HFFc6 (cell line): ENCODE results near the gene ARL5B. TPM values are rescaled to one million over a fixed set of nuclear protein-coding genes. Genes with fewer than 3 reads are reported as not detected.

Experiments used
- DNase-seq: peaks from one replicate; pipeline ENCODE4 v3.0.0-alpha.2; 2018
- H3K27ac Mint-ChIP-seq: 2 replicates; pipeline ENCODE4 v1.8.0; 2020; ENCODE audit warnings: mild to moderate bottlenecking, mixed read lengths
- H3K27me3 Mint-ChIP-seq: 2 replicates; pipeline ENCODE4 v1.8.0; 2021; ENCODE audit warnings: mild to moderate bottlenecking, moderate library complexity, mixed read lengths; ENCODE audit not compliant: insufficient read depth
- H3K36me3 Mint-ChIP-seq: 2 replicates; pipeline ENCODE4 v1.8.0; 2021; ENCODE audit warnings: low read depth, mixed read lengths
- H3K4me1 Mint-ChIP-seq: 2 replicates; pipeline ENCODE4 v1.8.0; 2020; ENCODE audit warnings: low read depth, mixed read lengths
- H3K4me3 Mint-ChIP-seq: 2 replicates; pipeline ENCODE4 v1.8.0; 2020; ENCODE audit warnings: mild to moderate bottlenecking, moderate library complexity, mixed read lengths
- H3K9me3 Mint-ChIP-seq: 2 replicates; pipeline ENCODE4 v1.8.0; 2020; ENCODE audit warnings: mild to moderate bottlenecking, mixed read lengths
- total RNA-seq, 6 experiments: library from RNA; stranded (reverse); fragmentation: NEBNext Ultra II Directional; extraction: Animal tissue kit (Norgen Biotek cat#: 25700); gene quantifications; 2 replicates in 1 of 6; 3 replicates in 5 of 6; pipeline ENCODE4 v1.2.3, GENCODE V29; 2021
- TF ChIP-seq, protein P1 (sequence below): fragments of 200-600 bp; sonication (generic); IDR thresholded peaks from 2 replicates; pipeline ENCODE4 v1.5.0; 2021; ENCODE audit warnings: antibody characterized with exemption, mild to moderate bottlenecking

ARL5B gene
- total RNA-seq, 6 experiments from 2014 or later = 6.9 to 9.0 (median 8.7) TPM

DNA sequence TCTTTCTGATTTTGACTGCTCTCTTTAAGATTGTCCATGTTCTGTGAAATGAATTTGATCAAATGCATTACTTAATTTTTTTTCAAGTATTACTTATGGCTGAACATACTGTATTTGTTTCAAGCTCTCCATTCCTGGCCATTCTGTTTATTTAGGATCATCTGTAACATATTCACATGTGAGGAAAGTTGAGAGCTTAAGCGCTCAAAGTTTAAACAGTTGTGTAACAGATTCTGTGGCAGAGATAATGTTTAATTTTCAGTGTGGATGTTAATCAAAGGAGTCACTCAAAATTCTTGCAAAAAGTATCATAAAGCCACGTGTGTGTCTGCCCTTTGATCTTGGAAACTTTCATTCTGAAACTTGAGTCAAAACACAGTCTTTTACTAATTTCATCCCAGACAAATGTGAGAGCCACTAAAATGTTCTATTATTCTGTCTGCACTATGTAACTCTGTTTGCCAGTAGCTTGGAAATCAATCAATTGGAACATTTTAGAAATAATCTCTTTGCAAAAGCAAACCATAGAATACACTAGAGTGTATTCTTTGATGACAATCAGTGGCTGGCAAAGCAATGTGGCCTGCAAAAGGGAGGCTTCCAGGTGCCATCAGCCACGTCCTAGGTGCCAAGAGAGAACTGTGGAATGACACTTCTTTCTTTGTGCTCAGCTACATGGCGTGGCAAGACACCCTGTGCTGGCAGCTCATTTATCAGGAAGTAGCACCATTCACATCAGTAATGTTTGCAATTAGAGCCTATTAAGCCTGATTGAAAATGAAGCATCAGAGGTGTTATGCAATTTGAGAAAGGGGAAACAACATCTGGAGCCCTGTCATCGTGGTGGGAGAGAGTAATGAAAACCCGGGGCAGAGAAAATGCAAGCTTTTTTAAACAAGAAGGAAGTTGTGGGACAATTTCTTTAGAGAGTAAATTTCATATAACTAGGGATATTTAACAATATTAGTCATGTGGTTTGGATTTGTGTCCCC is 40.9 kb downstream of the ARL5B start:
- Mint-ChIP-seq H3K9me3 (no peaks in the 10 kb centered on the region), H3K27ac (no peak overlapping the region), H3K36me3 (no peaks in the 10 kb centered on the region), H3K27me3 (peaks cover 4% of the 10 kb centered on the region), H3K4me3 (no peak overlapping the region), H3K4me1 (no peaks in the 10 kb centered on the region)
- TF ChIP-seq, protein P1, sequence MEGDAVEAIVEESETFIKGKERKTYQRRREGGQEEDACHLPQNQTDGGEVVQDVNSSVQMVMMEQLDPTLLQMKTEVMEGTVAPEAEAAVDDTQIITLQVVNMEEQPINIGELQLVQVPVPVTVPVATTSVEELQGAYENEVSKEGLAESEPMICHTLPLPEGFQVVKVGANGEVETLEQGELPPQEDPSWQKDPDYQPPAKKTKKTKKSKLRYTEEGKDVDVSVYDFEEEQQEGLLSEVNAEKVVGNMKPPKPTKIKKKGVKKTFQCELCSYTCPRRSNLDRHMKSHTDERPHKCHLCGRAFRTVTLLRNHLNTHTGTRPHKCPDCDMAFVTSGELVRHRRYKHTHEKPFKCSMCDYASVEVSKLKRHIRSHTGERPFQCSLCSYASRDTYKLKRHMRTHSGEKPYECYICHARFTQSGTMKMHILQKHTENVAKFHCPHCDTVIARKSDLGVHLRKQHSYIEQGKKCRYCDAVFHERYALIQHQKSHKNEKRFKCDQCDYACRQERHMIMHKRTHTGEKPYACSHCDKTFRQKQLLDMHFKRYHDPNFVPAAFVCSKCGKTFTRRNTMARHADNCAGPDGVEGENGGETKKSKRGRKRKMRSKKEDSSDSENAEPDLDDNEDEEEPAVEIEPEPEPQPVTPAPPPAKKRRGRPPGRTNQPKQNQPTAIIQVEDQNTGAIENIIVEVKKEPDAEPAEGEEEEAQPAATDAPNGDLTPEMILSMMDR = no peak
- DNase-seq = no peak

DNA sequence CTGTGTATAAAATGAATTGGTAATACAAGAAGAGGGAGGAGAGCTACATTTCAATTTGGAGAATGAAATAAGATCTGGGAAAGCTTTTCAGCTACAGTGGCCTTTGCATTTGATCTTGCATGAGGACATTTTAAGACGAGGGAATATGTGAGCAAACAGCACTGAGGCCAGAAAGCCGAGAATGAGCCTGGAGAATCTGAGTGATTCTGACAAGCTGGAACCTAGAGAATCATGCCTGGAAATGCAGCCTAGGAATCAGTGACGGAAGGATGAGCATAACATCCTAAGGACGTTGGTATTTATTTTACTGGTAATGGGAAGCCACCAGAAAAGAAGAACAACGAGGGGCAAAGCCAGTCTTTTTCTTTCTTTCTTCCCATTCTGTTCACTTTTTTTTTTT is 44.3 kb downstream of the ARL5B start:
- H3K27ac Mint-ChIP-seq = no peak overlapping the region
- TF ChIP-seq, protein P1 = no peak
- no peak overlapping the region for H3K4me3 Mint-ChIP-seq
- peaks cover 4% of the 10 kb centered on the region for H3K27me3 Mint-ChIP-seq
- DNase-seq = no peak
- no peaks in the 10 kb centered on the region for H3K4me1 Mint-ChIP-seq
- H3K9me3 Mint-ChIP-seq = no peaks in the 10 kb centered on the region
- H3K36me3 Mint-ChIP-seq = no peaks in the 10 kb centered on the region

DNA sequence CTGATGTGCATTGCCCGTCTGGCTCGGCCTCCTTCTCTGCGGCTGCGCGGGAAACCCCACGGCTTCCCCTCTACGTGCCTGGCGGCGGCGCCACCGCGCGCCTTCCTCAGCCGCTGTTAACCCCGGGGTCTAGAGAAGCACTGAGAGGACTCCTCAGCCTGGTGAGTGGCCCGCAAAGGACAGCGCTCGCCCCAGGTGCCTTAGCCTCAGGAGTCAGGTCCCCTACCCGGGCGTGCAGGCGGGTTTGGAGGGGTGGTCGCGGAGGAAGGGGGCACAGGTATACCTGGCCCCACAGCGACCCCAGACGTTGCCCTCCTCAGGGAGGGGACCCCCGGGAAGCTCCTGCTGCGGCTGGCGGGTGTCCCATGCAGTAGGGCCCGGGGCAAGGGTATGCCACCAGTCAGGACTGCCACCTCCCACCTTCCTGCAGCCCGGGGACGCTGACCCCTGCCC is 51.0 kb downstream of the ARL5B start:
- H3K4me1 Mint-ChIP-seq = peaks cover 13% of the 10 kb centered on the region

DNA sequence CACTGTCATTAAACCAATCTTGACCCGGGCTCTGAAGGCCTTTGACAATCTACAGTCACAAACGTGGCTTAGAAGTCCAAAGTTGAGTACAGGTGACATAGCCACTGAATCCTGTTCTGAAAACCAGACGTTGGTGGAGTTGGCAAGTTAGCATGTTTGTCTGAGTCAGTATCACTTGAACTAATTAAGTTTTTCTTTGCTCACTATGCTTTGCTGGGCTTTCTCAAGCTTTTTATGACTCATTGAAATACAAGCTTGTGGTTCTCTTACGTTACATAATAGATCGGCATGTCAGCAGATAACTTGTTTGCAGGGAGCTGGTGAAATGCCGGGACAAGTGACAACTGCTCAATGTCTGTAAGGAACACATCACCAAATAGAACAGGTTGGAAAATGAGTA is 53.8 kb downstream of the ARL5B start:
- Mint-ChIP-seq H3K27me3 (peaks cover 2% of the 10 kb centered on the region), H3K9me3 (no peaks in the 10 kb centered on the region), H3K27ac (no peak overlapping the region; the same call in 1 of the 2 replicates), H3K36me3 (no peaks in the 10 kb centered on the region), H3K4me1 (peaks cover 13% of the 10 kb centered on the region), H3K4me3 (no peak overlapping the region)
- TF ChIP-seq, protein P1 = no peak
- DNase-seq = peak; percentile 81

More for the DNA sequence above, 51.0 kb downstream of the ARL5B start:
- Mint-ChIP-seq H3K27me3 (no peaks in the 10 kb centered on the region; the same call in 1 of the 2 replicates), H3K4me3 (no peak overlapping the region), H3K9me3 (no peaks in the 10 kb centered on the region), H3K36me3 (no peaks in the 10 kb centered on the region), H3K27ac (no peak overlapping the region)
- TF ChIP-seq, protein P1 = no peak
- DNase-seq = no peak

DNA sequence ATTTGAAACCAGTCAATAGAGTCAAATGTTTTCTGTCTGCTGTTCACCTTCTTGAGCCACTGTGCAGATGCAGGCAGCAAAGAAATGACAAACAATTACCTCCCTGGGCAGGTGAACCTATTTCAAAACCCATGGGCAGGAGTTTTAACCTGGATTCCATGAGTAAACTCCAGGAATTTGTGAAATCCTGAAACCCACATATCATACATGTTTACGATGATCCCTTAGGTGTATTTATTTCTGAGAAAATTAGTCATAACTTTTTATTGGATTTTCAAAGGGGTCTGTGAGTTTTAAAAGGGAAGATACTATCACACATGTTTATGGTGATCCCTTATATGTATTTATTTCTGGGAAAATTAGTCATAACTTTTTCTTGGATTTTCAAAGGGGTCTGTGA is 59.8 kb downstream of the ARL5B start:
- Mint-ChIP-seq H3K27ac (no peak overlapping the region), H3K4me3 (no peak overlapping the region), H3K4me1 (no peaks in the 10 kb centered on the region), H3K36me3 (no peaks in the 10 kb centered on the region), H3K9me3 (no peaks in the 10 kb centered on the region; the same call in 1 of the 2 replicates), H3K27me3 (peaks cover 2% of the 10 kb centered on the region)
- TF ChIP-seq, protein P1 = no peak
- no peak for DNase-seq
